HepG2 (cell line): ENCODE data around the gene COX6B1. TPM values are rescaled to one million over a fixed set of nuclear protein-coding genes. Genes with fewer than 3 reads are reported as not detected.

Experiments used
- AFF4 ChIP-seq: sonication (generic); formaldehyde crosslinking; IDR thresholded peaks from 2 replicates; pipeline ENCODE4 v1.4.0; 2020; ENCODE audit warnings: missing genetic modification reagents
- ARNTL ChIP-seq: sonication (generic); formaldehyde crosslinking; IDR thresholded peaks from 2 replicates; pipeline ENCODE4 v1.4.0; 2020; ENCODE audit warnings: mild to moderate bottlenecking, missing genetic modification reagents
- HIC2 ChIP-seq: sonication (generic); formaldehyde crosslinking; IDR thresholded peaks from 2 replicates; pipeline ENCODE4 v1.9.0; 2022; ENCODE audit warnings: low read depth, missing genetic modification reagents
- HNF4A ChIP-seq: sonication (generic); formaldehyde crosslinking; IDR thresholded peaks from 2 replicates; pipeline ENCODE4 v1.4.0; 2020; ENCODE audit warnings: missing genetic modification reagents
- MBNL3 ChIP-seq: fragments of 250-450 bp; sonication (Bioruptor Pico); conservative IDR thresholded peaks from 2 replicates; pipeline ENCODE4 v1.8.0; 2022; ENCODE audit warnings: mild to moderate bottlenecking, inconsistent platforms
- PHF5A ChIP-seq: IDR thresholded peaks from one replicate; pipeline ENCODE4 v1.6.1; 2018; ENCODE audit warnings: low read depth, missing genetic modification reagents; ENCODE audit not compliant: unreplicated experiment
- TGIF2 ChIP-seq: IDR thresholded peaks from 2 replicates; pipeline ENCODE4 v1.6.1; 2016; ENCODE audit warnings: control low read depth, missing compliant biosample characterization
- TRIM22 ChIP-seq: fragments of 450-650 bp; IDR thresholded peaks from 2 replicates; pipeline ENCODE4 v1.6.1; 2017
- ZKSCAN8 ChIP-seq: IDR thresholded peaks from 2 replicates; pipeline ENCODE4 v1.6.1; 2016; ENCODE audit warnings: borderline replicate concordance, missing genetic modification reagents, missing compliant biosample characterization
- ZNF24 ChIP-seq: fragments of 450-650 bp; IDR thresholded peaks from 2 replicates; pipeline ENCODE4 v1.6.1; 2017; ENCODE audit warnings: antibody characterized with exemption, mild to moderate bottlenecking
- ZNF333 ChIP-seq: sonication (generic); formaldehyde crosslinking; IDR thresholded peaks from 2 replicates; pipeline ENCODE4 v1.4.0; 2020; ENCODE audit warnings: mild to moderate bottlenecking, missing genetic modification reagents, borderline replicate concordance
- ZNF720 ChIP-seq: sonication (generic); formaldehyde crosslinking; IDR thresholded peaks from 2 replicates; pipeline ENCODE4 v1.4.0; 2020; ENCODE audit warnings: missing genetic modification reagents
- ZNF792 ChIP-seq: IDR thresholded peaks from 2 replicates; pipeline ENCODE4 v1.6.1; 2016
- polyA plus RNA-seq, 8 experiments: library from polyadenylated mRNA; depleted of rRNA in 3 of 8; stranded (reverse) in 7 of 8; unstranded in 1 of 8; fragments of >200 nt; fragmentation: Illumina TruSeq in 4 of 8; extraction: Trizol in 4 of 8; gene quantifications; 2 replicates each; pipeline versions ENCODE4 v1.2.1 to v1.2.3, GENCODE V29; 2011 to 2016; ENCODE audit warnings: low read depth in 4 of 8, missing spikeins in 1 of 8, mixed read lengths in 1 of 8; ENCODE audit not compliant: insufficient read depth in 1 of 8
- total RNA-seq, 5 experiments: library from RNA; depleted of rRNA; stranded (reverse); fragments of >200 nt; fragmentation: Illumina TruSeq; extraction: Trizol; gene quantifications; 2 replicates each; pipeline ENCODE4 v1.2.3, GENCODE V29; 2016; ENCODE audit warnings: low read depth in 1 of 5
- TF ChIP-seq, protein P1 (sequence below): sonication (generic); formaldehyde crosslinking; IDR thresholded peaks from 2 replicates; pipeline ENCODE4 v1.8.0; 2022; ENCODE audit warnings: missing genetic modification reagents, mild to moderate bottlenecking, inconsistent platforms, borderline replicate concordance
- TF ChIP-seq, protein P2 (sequence below): sonication (generic); formaldehyde crosslinking; IDR thresholded peaks from 2 replicates; pipeline ENCODE4 v1.4.0; 2020; ENCODE audit warnings: mild to moderate bottlenecking, missing genetic modification reagents
- TF ChIP-seq, protein P3 (sequence below): sonication (generic); formaldehyde crosslinking; IDR thresholded peaks from 2 replicates; pipeline ENCODE4 v1.4.0; 2020; ENCODE audit warnings: missing genetic modification reagents
- TF ChIP-seq, protein P4 (sequence below): sonication (generic); formaldehyde crosslinking; IDR thresholded peaks from 2 replicates; pipeline ENCODE4 v1.4.0; 2020; ENCODE audit warnings: mild to moderate bottlenecking, missing genetic modification reagents, borderline replicate concordance

Gene COX6B1
- total and polyA plus RNA-seq, 2 of the 13 experiments (the other 11 are each of a cell fraction or from before 2014, with no cell fraction given), result 481 to 487 TPM

- TF ChIP-seq, protein P1, sequence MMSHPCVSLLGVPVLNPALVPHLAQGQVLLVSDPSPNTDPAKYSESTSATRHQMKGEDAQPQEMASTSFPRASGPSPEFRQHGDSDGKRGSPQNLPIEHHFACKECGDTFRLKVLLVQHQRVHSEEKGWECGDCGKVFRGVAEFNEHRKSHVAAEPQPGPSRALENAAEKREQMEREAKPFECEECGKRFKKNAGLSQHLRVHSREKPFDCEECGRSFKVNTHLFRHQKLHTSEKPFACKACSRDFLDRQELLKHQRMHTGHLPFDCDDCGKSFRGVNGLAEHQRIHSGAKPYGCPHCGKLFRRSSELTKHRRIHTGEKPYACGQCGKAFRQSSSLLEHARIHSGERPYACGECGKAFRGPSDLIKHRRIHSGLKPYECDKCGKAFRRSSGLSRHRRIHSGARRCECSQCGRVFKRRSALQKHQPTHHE, result peak; percentile 77; the same call in 1 of the 2 replicates
- no peak for TF ChIP-seq PHF5A (CRISPR knock-in tag)
- TF ChIP-seq AFF4 (CRISPR knock-in tag), result no peak
- peak; percentile 24; the same call in 1 of the 2 replicates for TF ChIP-seq ZNF792 (CRISPR knock-in tag)
- no peak for TF ChIP-seq TRIM22
- TF ChIP-seq MBNL3, result no peak
- 0 out of 2 replicates have a peak, but pooled peaks have one; percentile 24 for TF ChIP-seq TGIF2
- TF ChIP-seq HNF4A (CRISPR knock-in tag), result peak; percentile 66
- no peak for TF ChIP-seq ZKSCAN8 (CRISPR knock-in tag)
- TF ChIP-seq ZNF24, result no peak
- TF ChIP-seq, protein P2, sequence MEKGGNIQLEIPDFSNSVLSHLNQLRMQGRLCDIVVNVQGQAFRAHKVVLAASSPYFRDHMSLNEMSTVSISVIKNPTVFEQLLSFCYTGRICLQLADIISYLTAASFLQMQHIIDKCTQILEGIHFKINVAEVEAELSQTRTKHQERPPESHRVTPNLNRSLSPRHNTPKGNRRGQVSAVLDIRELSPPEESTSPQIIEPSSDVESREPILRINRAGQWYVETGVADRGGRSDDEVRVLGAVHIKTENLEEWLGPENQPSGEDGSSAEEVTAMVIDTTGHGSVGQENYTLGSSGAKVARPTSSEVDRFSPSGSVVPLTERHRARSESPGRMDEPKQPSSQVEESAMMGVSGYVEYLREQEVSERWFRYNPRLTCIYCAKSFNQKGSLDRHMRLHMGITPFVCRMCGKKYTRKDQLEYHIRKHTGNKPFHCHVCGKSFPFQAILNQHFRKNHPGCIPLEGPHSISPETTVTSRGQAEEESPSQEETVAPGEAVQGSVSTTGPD, result no peak
- TF ChIP-seq ZNF333, result 0 out of 2 replicates have a peak, but pooled peaks have one; percentile 48
- TF ChIP-seq, protein P3, sequence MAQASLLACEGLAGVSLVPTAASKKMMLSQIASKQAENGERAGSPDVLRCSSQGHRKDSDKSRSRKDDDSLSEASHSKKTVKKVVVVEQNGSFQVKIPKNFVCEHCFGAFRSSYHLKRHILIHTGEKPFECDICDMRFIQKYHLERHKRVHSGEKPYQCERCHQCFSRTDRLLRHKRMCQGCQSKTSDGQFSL (CRISPR knock-in tag), result peak; percentile 68; the same call in 1 of the 2 replicates
- no peak for TF ChIP-seq ARNTL
- no peak for TF ChIP-seq ZNF720 (CRISPR knock-in tag)
- no peak for TF ChIP-seq HIC2 (CRISPR knock-in tag)
- TF ChIP-seq, protein P4, sequence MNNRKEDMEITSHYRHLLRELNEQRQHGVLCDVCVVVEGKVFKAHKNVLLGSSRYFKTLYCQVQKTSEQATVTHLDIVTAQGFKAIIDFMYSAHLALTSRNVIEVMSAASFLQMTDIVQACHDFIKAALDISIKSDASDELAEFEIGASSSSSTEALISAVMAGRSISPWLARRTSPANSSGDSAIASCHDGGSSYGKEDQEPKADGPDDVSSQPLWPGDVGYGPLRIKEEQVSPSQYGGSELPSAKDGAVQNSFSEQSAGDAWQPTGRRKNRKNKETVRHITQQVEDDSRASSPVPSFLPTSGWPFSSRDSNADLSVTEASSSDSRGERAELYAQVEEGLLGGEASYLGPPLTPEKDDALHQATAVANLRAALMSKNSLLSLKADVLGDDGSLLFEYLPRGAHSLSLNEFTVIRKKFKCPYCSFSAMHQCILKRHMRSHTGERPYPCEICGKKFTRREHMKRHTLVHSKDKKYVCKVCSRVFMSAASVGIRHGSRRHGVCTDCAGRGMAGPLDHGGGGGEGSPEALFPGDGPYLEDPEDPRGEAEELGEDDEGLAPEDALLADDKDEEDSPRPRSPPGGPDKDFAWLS, result no peak
These were observed 19.4 kb upstream of the COX6B1 start, which contains the start of gene RBM42 (continued) for GRCh38 chr19:35628565-35629331.
